Urothelium cell line (cell line): Measurements from ENCODE around the gene ZNFX1.
"Not testable (repeated sequence)": the region's sequence is repeated elsewhere in the genome, so short reads cannot be mapped to it uniquely, and the experiment has no call there.

Source experiments
- DNase-seq: peaks from one replicate; pipeline ENCODE4 v3.0.0; 2011; ENCODE audit warnings: low spot score, mixed read lengths
- FAIRE-seq: peaks from 2 replicates; lab custom pipeline; 2011; peaks lifted over from hg19 to GRCh38; lab: Jason Lieb, UNC

The ZNFX1 gene

DNA sequence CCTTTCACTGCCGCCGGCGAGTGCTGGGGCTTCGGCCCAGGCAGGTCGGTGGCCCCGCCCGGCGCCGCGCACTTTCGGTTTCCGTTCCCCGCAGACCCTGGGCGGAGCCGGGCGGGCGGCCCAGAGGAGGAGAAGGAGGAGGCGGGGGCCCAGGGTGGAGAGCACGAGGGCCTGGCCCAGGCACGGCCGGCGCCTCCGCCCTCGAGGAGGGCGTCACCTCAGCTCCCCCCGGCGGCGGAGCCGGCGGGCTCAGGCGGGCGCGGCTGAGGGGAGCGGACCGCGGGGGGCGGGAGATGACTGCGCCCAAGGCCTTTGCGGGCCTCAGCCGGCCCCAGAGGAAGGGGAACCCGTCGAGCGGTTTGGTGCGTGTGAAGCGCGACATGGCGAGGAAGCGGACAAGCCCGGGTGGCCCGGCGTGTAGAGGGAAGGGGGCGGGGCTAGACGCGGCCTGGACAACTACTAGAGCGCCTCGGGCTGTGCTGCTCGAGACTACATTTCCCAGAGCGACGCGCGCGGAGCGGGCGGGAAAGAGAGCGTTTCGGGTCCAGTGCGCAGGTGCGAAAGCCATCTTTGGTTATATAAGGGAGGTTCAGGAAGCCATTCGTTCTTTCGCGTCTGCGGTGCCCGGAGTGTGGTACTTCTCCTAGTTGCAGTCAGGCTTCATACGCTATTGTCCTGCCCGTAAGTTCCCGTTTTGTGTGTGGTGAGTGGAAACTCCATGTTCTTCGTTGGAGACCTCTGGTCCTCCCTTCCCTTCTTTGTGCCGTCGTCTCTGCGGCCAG, at the start of gene ZNFX1:
Gene ZNFX1 (minus strand): TSS at position 22 of the 782 bp plus-strand sequence. CDS start 2,218 bp downstream, outside the sequence.
- FAIRE-seq (peak; percentile 53), DNase-seq (peak; percentile 100)

DNA sequence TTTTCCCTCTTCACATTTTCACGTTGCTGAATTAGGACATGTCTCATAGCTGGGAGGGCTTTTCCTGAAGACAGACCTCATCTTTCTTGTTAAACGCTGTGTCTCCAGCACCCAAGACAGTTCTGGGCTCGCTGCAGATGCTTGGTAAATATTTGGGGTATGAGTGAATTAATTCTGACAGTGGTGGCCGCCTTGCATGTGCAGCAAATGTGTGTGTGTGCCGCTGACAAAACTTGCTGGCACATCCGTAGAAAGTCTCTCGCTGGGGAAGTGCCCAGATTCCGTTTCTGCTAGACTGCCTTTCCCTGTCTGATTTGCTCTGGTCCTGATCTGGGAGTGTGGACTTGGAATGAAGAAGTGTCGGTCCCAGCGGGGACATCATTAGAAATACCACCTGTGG, 48.2 kb upstream of the ZNFX1 start:
- no peak for DNase-seq

DNA sequence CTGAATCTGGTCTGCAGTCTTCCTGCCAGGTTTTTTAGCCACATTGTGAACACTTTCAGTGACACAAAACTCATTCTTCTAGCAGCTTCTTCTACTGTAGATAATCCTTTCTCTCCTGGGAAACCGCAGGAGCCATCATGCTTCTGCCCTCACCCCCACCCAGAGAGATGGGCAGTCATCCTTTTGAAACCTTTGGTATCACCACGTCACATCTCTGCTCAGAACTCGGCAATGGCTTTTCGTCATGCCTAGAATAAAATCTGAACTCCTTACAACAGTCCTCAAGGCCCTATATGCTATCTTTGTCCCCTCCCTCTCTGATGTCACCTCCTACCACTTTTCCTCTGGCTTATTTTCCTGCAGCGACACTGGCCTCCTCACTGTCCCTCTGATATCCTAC, 46.4 kb upstream of the ZNFX1 start:
- no peak for FAIRE-seq
- DNase-seq, result no peak

More for the DNA sequence above, 48.2 kb upstream of the ZNFX1 start:
- FAIRE-seq, result no peak

DNA sequence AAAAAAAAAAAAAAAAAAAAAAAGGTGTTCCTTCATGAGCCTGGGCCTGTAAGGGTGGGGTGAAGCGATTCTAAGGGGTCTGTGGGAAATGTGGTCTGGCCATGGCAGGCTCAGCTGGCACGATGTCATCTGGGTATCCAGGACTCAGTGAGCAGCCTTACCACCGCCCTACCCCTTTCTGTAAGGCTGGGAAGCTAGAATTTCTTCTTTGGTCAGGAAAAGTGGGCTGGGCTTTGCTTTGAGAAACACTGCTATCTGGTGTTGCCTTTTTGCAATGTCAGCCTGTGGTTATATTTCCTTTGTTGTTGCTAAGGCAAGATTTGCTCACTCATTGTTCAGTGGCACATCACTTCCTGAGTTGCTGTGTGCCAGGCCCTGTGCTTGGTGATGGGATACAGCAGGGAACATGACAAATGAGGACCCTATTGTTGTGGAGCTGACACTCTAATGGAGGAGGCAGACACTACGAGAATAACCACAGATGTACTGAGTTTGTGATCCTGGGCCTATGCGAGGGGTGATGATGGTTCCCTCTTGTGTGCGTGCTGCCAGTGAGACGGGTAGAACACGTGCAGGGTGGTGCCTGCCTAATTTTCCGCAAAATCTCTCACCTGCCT, 45.9 kb upstream of the ZNFX1 start:
- peak; percentile 62 for DNase-seq
- peak; percentile 17 for FAIRE-seq

DNA sequence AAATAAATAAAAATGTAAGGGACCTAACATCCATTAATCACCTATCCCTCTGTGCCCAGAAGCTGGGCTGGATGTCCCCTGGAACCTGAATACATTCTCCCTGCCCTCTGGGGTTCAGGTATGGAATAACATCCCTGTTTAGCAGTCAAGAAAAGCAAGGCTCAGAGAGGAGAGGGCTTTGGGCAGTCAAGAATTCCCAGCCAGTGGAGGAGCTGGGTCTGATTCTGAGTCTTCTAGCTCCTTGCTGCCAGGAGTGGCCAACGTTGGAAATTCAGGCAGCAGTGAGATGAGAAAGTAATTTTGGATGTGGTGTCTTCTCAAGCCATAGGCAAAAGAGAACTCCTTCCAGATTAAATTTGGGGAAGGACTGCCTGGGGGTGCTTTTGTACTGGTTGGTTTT, 42.6 kb upstream of the ZNFX1 start:
- peak; percentile 66 for DNase-seq
- no peak for FAIRE-seq

DNA sequence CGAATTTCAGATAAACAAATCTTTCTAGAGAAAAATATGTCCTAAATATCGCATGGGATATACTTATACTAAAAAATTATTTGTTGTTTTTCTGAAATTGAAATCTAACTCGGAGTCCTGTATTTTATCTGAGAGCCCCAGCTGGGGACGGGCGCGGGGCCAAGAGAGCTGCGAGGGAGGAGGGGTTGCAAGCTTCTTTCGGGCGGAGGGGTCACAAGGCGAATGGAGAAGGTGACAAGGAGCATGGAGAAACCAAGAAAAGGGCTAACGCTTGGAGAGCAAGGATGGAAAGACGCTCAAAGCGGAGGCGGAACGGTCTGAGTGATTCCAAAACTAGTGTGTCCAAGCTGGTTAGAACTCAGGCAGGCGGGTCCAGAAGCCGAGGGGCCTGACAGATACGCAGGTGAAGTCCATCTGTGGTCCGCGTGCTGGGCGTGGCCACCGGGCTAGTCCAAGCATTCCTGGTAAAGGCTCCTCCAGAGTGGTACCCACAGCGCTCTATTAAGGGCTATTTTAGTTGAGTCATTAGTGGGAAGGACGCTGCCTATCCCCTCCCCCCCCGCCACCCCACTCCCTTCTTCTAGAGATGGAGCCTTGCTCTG, 41.5 kb upstream of the ZNFX1 start:
- FAIRE-seq, result no peak
- no peak for DNase-seq

DNA sequence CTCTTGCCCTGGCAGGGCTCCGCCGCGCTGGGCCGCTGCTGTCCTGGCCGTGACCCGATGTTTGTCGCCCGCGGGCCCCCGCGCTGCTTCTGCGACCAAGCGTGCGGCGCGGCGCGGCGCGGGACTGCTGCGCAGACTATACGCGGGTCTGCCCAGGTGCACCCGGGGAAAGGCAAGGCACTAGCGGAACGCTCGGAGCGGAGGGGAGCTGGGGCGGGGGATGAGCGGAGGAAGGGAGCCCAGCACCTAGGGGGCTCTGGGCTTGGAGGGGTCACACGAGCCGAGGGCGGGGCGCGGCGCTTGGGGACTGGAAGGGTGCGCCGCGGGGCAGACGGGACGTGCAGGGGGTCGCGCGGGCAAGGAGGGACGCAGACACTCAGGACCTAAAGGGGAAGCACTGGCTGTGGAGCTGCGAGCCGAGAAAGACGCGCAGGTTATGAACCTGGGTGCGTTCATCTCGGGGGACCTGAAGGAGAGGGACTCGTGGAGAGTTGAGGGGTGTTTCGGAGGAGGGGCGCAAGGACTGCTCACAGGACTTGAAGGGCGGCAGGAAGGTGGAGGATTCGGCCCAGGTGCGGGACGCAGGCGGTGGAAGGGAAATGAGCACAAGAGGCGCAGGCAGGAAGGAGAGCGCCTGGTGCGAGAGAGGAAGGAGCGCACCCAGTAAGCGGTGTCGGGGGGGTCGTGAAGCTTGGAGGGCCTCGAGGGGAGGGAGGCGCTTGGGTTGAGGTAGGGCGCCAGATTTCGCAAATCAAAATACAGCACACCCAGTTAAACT, 40.8 kb upstream of the ZNFX1 start:
- DNase-seq (no peak), FAIRE-seq (no peak)

DNA sequence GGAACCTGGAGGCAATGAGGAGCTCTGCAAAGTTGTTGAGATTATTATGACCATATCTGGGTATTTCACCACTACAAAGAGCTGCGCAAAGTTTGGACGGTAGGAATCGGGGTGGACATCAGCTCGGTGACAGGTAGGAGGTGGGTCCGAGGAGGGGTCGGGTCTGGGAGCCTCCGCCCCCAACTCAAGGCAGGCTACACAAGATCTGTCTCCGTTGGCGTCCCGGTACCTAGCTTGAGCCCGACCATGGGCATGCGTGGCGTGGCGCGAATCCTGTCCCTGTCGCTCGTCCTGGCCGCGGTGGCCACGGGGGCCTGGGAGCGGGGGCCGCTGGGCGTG, 40.2 kb upstream of the ZNFX1 start:
- DNase-seq (no peak), FAIRE-seq (no peak)

DNA sequence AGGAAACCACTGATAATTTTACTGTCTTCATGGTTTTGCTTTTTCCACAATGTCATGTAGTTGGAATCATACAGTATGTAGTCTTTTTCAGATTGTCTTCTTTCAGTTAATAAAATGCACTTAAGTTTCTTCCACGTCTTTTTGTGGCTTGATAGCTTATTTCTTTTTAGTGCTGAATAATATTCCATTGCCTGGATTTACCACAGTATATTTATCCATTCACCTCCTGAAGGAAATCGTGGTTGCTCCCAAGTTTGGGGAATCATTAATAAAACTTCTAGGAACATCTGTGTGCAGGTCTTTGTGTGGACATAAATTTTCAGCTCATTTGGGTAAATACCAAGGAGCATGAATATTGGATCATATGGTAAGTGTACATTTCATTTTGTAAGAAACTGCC, 38.8 kb upstream of the ZNFX1 start:
- FAIRE-seq (no peak), DNase-seq (no peak)

DNA sequence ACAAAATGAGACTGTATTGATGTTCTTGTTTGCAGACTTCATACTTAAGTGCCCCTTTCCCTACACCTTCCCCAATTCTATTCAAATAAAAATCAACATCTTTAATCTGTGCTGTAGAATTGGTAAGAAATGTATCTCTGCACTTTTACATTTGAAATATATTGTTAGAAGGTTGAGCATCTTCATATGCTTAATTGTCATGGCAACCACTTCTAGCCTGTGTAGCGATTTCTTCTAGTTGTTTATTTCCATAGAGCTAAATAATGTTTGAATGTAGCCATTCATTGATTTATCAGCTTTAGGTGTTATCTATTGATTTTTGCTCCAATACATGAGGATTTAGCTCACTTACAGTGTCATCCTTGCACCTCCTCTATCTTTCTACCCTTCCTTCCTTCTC, 37.7 kb upstream of the ZNFX1 start:
- DNase-seq, result no peak
- FAIRE-seq, result no peak

DNA sequence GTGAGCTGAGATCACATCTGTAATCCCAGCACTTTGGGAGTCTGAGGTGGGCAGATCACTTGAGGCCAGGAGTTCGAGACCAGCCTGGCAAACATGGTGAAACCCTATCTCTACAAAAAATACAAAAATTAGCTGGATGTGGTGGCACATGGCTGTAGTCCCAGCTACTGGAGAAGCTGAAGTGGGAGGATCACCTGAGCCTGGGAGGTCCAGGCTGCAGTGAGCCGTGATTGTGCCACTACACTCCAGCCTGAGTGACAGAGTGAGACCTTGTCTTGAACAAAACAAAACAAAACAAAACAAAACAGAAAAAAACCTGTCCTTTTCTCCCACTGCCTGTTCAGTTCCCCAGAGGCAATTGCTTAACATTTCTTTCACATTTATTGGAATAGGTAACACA, 36.2 kb upstream of the ZNFX1 start:
- DNase-seq, FAIRE-seq: not testable (repeated sequence)

DNA sequence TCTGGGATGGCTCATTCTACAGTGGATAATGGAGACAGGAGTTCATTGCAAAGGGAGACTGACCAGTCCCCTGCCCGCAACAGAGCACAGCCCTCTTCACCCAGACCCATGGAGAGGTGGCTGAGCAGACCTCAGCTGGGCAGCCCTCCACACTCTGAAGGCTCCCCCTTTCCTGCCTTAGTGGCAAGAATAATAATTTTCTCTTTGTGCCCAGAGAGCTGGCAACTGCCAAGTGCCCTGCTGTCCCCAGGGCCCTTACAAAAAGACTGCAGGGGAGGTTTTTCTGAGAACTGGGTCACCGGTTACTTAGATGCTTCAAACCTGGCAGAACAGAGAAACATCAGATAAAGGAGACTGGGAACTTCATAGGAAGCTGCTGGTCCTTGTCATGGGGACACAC, 35.4 kb upstream of the ZNFX1 start:
- FAIRE-seq (no peak), DNase-seq (no peak)

DNA sequence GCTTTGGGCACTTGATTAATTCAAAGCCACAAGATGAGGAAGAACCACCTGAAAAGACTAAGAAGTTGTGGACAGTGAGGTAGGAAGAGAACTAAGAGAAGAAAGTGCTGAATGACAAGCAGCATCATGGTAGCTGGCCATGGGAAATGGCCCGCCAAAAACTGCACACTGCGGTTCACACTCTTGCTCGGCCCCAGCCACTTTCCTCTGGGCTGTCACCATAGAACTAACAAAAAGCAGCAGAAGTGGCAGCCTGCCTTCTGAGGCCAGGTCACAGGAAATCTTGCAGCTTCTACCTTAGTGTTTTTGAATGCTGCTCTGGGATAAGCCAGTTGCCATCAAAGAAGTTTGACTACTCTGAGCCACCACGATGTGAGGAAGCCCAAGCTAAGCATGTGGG, 34.8 kb upstream of the ZNFX1 start:
- FAIRE-seq (no peak), DNase-seq (no peak)

DNA sequence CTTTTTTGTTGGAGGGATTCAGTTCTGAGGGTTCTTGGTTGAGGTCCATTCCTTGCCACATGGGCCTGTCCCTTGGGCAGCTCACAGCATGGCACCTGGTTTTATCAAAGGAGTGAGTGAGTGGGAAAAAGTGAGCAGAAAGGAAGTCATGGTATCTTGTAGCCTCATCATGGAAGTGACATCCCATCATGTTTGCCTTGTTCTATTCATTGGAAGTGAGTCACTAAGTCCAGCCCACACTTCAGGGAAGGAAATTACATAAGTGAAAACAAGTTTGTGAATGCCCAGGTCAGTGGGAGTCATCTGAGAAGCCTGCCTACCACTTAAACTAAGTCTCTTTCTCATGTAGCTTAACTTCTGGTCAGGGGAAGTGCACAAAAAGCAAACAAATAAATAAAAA, 32.8 kb upstream of the ZNFX1 start:
- FAIRE-seq (no peak), DNase-seq (no peak)

DNA sequence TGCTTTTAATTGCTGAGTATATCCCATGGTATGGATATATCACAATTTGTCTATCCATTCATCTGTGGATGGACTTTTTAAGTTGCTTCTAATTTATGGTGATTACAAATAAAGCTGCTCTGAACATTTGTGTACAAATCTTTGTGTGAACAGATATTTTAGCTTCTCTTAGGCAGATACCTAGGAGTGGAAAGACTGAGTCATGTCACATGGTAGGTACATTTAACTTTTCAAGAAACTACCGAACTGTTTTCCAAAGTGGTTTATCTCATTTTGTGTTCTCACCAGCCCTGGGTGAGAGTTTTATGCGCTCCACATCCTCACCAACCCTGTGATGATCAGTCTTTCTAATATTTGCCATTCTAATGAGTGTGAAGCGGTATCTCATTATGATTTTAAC, 31.0 kb upstream of the ZNFX1 start:
- DNase-seq (no peak), FAIRE-seq (no peak)

DNA sequence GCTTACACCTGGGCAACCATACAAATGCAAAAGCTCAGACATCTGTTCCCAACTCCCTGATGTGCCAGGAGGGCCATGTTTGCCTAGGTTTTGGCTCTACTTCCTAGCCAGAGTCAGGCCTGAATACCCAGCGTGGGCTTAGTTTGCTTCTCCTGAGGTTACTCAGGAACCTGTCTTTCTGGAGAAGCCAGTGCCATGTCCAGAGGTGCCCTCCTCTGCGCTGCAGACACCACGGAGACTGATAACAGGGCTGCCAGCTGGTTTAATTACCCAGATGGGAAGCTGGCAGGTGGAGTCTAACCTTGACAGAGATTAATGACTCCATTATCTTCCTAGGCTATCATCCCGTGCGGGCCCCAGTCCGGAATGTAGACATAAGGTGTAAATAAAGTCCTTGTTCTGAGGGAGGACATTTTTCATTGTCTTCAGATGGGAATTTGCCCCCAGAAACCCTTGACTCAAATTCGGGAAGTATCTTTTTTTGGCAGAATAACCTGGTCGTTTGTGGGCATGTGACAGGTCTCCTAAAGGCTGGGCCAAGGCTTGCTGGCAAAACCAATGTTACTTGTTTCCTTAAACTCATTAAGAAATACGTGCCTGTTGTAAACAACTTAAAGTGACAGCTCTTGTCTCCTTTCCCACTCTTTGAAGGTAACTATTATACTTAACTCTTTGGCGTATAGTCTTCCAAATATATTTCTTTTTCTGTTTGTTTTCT, 29.2 kb upstream of the ZNFX1 start:
- FAIRE-seq, result no peak

DNA sequence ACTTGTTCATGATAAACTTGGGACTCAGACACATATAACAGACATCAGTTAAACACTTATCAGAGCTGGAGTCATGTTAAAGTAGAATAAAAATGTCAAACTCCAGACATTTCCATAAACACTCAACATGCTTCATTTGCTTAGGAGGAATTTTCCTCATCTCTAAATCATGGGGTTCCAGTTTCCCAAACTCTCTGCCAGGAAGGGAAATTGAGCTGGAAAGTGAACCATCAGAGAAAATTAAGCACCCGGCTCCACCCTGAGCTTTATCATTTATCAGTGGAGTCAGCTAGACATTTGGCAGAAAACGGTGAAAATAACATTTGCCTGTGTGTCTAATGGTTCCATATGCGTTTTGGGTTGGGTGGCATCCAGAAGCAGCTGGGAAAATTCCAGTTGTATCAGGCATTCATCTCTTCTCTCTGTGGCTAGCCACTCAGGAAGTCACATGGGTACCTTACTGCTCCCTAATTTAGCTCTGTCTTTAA, 25.3 kb upstream of the ZNFX1 start:
- FAIRE-seq (no peak), DNase-seq (no peak)

More for the DNA sequence above, 29.2 kb upstream of the ZNFX1 start:
- no peak for DNase-seq

DNA sequence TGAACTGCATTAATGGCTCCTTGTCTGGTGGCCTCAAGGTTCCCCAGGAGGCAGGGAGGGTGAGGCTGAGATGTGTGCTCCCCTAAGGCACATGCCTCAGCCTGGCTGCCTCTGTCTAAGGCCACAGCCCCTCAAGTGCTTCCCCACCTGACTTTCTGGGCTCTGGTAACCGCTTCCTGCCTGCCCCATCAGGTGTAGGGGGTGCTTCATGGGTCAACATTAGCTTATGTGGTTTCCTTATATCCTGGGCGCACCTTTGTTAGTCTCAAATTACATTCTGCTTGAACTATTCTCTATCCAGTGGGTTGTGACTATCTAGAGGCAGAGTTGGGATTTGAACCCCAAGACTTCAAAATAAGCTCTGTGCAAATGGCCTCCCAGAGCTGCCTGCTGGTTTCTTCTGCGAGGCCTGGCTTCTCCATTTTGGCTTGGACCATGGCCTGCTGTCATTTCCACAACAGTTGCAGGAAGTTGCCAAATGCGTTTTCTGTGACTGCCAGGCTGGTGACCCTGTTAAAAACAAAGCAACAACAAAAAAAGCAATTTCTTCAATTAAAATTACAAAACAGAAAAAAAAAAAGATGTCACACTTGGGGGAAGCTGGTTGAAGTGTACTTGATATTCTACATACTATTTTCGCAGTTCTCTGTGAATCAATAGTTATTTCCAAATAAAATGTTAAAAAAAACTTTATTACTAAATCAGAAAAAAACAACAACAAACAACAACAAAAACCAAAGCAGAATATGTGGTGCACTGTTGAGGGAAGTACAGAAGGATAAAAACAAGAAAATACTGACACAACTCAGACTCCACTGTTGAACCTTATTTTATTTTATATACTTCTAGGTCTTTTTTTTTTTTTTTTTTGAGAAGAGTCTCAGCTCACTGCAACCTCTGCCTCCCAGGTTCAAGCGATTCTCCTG, 20.0 kb upstream of the ZNFX1 start:
- FAIRE-seq (no peak), DNase-seq (no peak)

DNA sequence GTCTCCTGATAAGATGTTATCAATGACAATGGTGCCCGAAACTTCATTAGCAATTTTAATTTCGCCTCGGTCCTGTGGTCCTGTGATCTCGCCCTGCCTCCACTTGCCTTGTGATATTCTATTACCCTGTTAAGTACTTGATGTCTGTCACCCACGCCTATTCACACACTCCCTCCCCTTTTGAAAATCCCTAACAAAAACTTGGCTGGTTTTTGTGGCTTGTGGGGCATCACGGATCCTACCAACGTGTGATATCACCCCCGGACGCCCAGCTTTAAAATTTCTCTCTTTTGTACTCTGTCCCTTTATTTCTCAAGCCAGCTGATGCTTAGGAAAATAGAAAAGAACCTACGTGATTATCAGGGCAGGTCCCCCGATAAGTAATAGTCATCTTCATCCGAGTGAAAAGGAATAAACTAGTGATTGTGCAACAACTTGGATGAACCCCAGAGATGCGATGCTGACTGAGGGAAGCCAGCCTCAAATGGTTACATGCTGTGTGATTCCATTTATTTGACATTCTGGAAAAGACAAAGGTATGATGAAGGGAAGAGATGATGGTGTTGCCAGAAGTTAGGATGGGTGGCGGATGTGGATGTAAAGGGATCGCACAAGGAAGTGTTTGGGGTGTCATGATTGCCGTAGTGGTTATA, 16.3 kb upstream of the ZNFX1 start:
- not testable (repeated sequence) for DNase-seq, FAIRE-seq
